ENCODE data around the gene SAMD5. TPM values are rescaled to one million over a fixed set of nuclear protein-coding genes. Genes with fewer than 3 reads are reported as not detected.

The SAMD5 gene
- total and polyA plus RNA-seq, 9 of the 15 experiments (the other 6 are each of a cell fraction or from before 2014, with no cell fraction given), result 0.15 to 0.91 (median 0.55) TPM

DNA sequence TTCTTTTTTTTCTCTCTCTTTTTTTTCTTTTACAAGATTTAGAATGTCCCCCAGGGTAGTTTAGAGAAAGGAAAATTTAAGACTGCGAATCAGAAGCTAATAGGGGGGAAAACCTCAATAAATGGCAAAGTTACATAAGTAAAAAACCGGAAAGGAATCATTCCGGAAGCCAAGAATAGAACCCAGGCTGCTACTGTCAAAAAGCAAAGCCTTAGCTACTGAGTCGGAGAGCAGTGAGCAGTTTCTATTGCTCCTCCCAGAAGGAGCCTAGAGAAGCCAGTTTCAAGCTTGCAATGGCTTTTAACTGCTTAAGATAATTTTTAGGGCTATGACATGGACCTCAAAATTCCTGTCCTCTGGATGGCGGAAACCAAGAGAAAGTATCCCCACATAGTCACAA is 31.6 kb downstream of the SAMD5 start:
- ChIA-PET CTCF (ENCODE audit: low intra/inter-chr PET ratio) (no interaction called here), POLR2A (interaction anchor here (0.9 to 1.1 kb wide), 2 partner anchors 20 to 764 kb away, joined by 3 to 4 read pairs; no protein-coding TSS in a partner anchor)
- Histone ChIP-seq H3K36me3 (ENCODE audit: control insufficient read depth, insufficient read depth, low read length) (no peaks in the 10 kb centered on the region), H3K9me3 (replicated peaks; ENCODE audit: control insufficient read depth, insufficient read depth, low read depth, low read length) (no peaks in the 10 kb centered on the region; the same call in 1 of the 2 replicates), H3K9ac (ENCODE audit: insufficient read depth in 1 of 2, low read depth in 2 of 2, low read length in 2 of 2) (peak overlapping the region in 1 of 2 experiments; percentile 4; a peak in 1 of 4 replicates), H4K20me1 (replicated peaks; ENCODE audit: control insufficient read depth, insufficient read depth, low read length) (no peaks in the 10 kb centered on the region), H3K4me3 (no peak overlapping the region), H3K79me2 (ENCODE audit: control insufficient read depth, insufficient read depth, low read length) (no peaks in the 10 kb centered on the region), H3K27me3 (ENCODE audit: control insufficient read depth in 2 of 2, insufficient read depth in 2 of 2, low read length in 2 of 2) (no peaks in the 10 kb centered on the region), H3K4me2 (ENCODE audit: insufficient read depth, low read length) (no peak overlapping the region), H3K4me1 (replicated peaks in 1 of 2; ENCODE audit: control insufficient read depth in 2 of 2, insufficient read depth in 2 of 2, low read length in 2 of 2) (peaks cover 3 to 13% of the 10 kb centered on the region in 2 experiments; a peak in 3 of 5 replicates), H3K9me1 (ENCODE audit: control insufficient read depth, insufficient read depth, low read length) (no peaks in the 10 kb centered on the region), H3K27ac (ENCODE audit: extremely low read depth, low read depth, low read length) (peak overlapping the region; percentile 41; the same call in 1 of the 3 replicates), H2AFZ (ENCODE audit: low read depth, low read length) (peak overlapping the region; percentile 56)
- intact Hi-C loops (cut with micrococcal nuclease), result no loop called here
- no TSS peak for BruUV-seq (replicated peaks)
- DNase-seq (ENCODE audit: extremely low read depth in 1 of 4, low spot score in 3 of 4) (peak in 1 of 4 experiments; percentile 29), ATAC-seq (peak; percentile 65), FAIRE-seq (no peak)
- TF ChIP-seq BDP1 (IDR thresholded peaks at IDR 0.05; ENCODE audit: insufficient read depth, insufficient read length), result no peak
- no peak for TF ChIP-seq HCFC1 (IDR thresholded peaks at IDR 0.05; ENCODE audit: low read depth, low read length)
- TF ChIP-seq HDAC1 (IDR thresholded peaks at IDR 0.05), result no peak
- no peak for TF ChIP-seq CHAMP1 (IDR thresholded peaks at IDR 0.05)
- TF ChIP-seq, protein P1, sequence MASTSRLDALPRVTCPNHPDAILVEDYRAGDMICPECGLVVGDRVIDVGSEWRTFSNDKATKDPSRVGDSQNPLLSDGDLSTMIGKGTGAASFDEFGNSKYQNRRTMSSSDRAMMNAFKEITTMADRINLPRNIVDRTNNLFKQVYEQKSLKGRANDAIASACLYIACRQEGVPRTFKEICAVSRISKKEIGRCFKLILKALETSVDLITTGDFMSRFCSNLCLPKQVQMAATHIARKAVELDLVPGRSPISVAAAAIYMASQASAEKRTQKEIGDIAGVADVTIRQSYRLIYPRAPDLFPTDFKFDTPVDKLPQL (IDR thresholded peaks at IDR 0.05; ENCODE audit: extremely low read depth, insufficient read length), result no peak
- TF ChIP-seq ZNF717 (CRISPR knock-in tag; IDR thresholded peaks at IDR 0.05), result no peak
- in situ Hi-C loops (cut with MboI), result no loop called here
- 39% methylated on average over 5 of the region's 5 CpGs for WGBS (ENCODE audit: insufficient coverage, low coverage, missing lambda C conversion rate)

Measured in K562 (cell line).